Measurements from ENCODE around the gene PDE3A. TPM values are rescaled to one million over a fixed set of nuclear protein-coding genes. Genes with fewer than 3 reads are reported as not detected.

The PDE3A gene
- total RNA-seq, 1 experiment from 2014 or later, result 0.12 TPM

- intact Hi-C loops (cut with micrococcal nuclease), result no loop called here
- H3K27me3 ChIP-seq (ENCODE audit: insufficient read depth, low read length), result no peaks in the 10 kb centered on the region
- TF ChIP-seq MAX (IDR thresholded peaks at IDR 0.05) (no peak), ATF3 (IDR thresholded peaks at IDR 0.05) (no peak), CBX3 (IDR thresholded peaks at IDR 0.05; ENCODE audit: low read depth) (no peak), TCF7L2 (IDR thresholded peaks at IDR 0.05; ENCODE audit: borderline replicate concordance, extremely low read depth, insufficient read depth, insufficient read length) (no peak), REST (IDR thresholded peaks at IDR 0.05; ENCODE audit: low read depth) (no peak), CTCF (IDR thresholded peaks at IDR 0.05 in 2 of 3, conservative IDR thresholded peaks at IDR 0.05 in 1 of 3; ENCODE audit: borderline replicate concordance in 1 of 3, insufficient read depth in 1 of 3, low read depth in 2 of 3, low read length in 2 of 3) (no peak), SRF (IDR thresholded peaks at IDR 0.05; ENCODE audit: low read depth) (no peak), ZBTB33 (IDR thresholded peaks at IDR 0.05; ENCODE audit: extremely low read depth, insufficient replicate concordance, low read length) (no peak), SIN3A (IDR thresholded peaks at IDR 0.05; ENCODE audit: low read depth) (no peak), EZH2phosphoT487 (IDR thresholded peaks at IDR 0.05; ENCODE audit: borderline replicate concordance) (no peak), FOSL1 (IDR thresholded peaks at IDR 0.05; ENCODE audit: low read depth) (no peak), POLR2AphosphoS5 (IDR thresholded peaks at IDR 0.05; ENCODE audit: low read depth, low read length) (no peak), ELF1 (IDR thresholded peaks at IDR 0.05; ENCODE audit: borderline replicate concordance, low read depth) (no peak), POLR2A (IDR thresholded peaks at IDR 0.05; ENCODE audit: borderline replicate concordance, extremely low read depth, insufficient read depth, insufficient read length) (no peak), SP1 (IDR thresholded peaks at IDR 0.05; ENCODE audit: low read depth) (no peak), YY1 (IDR thresholded peaks at IDR 0.05; ENCODE audit: extremely low read depth, insufficient replicate concordance, low read depth, low read length) (no peak), ZFX (IDR thresholded peaks at IDR 0.05) (no peak), EGR1 (IDR thresholded peaks at IDR 0.05; ENCODE audit: low read depth) (no peak), CEBPB (IDR thresholded peaks at IDR 0.05; ENCODE audit: low read depth) (no peak)
- no peak overlapping the region for H3K4me2 ChIP-seq (ENCODE audit: low read length)
- ATAC-seq (no peak), DNase-seq (ENCODE audit: low read depth, low spot score) (no peak)
- no TSS peak for BruUV-seq (replicated peaks)
- H3K9me3 ChIP-seq (ENCODE audit: control insufficient read depth in 1 of 2, insufficient read depth in 1 of 2, low read depth in 1 of 2, low read length in 2 of 2), result no peaks in the 10 kb centered on the region
- RAD21 ChIA-PET (ENCODE audit: low non-redundant PET in 1 of 2, low total read pairs in 2 of 2, uncharacterized antibody in 2 of 2, unreplicated experiment in 2 of 2), result no interaction called here
- no peaks in the 10 kb centered on the region for H3K4me1 ChIP-seq (ENCODE audit: control insufficient read depth in 1 of 2, insufficient read depth in 2 of 2, low read length in 2 of 2)
- no peak overlapping the region for H3K9ac ChIP-seq (ENCODE audit: low read length)
- no peaks in the 10 kb centered on the region for H3K79me2 ChIP-seq (ENCODE audit: insufficient read depth, low read length)
- H2AFZ ChIP-seq (ENCODE audit: low read depth, low read length, poor library complexity, severe bottlenecking), result no peak overlapping the region
- POLR2A ChIA-PET, result no interaction called here
- H3K27ac ChIP-seq (ENCODE audit: low read depth, low read length), result no peak overlapping the region
- no peaks in the 10 kb centered on the region for H3K9me2 ChIP-seq (ENCODE audit: insufficient read depth)
- no peaks in the 10 kb centered on the region for H3K36me3 ChIP-seq (ENCODE audit: control insufficient read depth in 1 of 2, insufficient read depth in 2 of 2, low read length in 2 of 2)
- no peaks in the 10 kb centered on the region for H4K20me1 ChIP-seq (ENCODE audit: insufficient read depth)
- CTCF ChIA-PET, result no interaction called here
- no peak overlapping the region for H3K4me3 ChIP-seq (replicated peaks in 1 of 2; ENCODE audit: low read depth in 1 of 2, low read length in 2 of 2)
Measured at GRCh38 chr12:20390846-20391245, 22.5 kb downstream of the PDE3A start.

Data from HCT116 (cell line).